Fibroblast of gingiva (primary cell): ENCODE results near the gene CLEC18B.
A peak's percentile ranks its signal among the peaks of the same experiment; 100 is the strongest.
"Not testable (repeated sequence)": the region's sequence is repeated elsewhere in the genome, so short reads cannot be mapped to it uniquely, and the experiment has no call there.

Experiments
- DNase-seq: peaks from one replicate; pipeline ENCODE4 v3.0.0-alpha.2; 2011; ENCODE audit warnings: low read depth

The CLEC18B gene

GRCh38 chr16:74443624-74444346 is 22.5 kb upstream of the CLEC18B start:
- not testable (repeated sequence) for DNase-seq

GRCh38 chr16:74439685-74440084 is 18.4 kb upstream of the CLEC18B start:
- no peak for DNase-seq

- no peak for DNase-seq
Measured at GRCh38 chr16:74438492-74438979, 17.3 kb upstream of the CLEC18B start.

- DNase-seq = no peak
Measured at GRCh38 chr16:74431516-74431915, 10.2 kb upstream of the CLEC18B start.

GRCh38 chr16:74430036-74430712 is 8.9 kb upstream of the CLEC18B start:
- DNase-seq = peak; percentile 16

- not testable (repeated sequence) for DNase-seq
Measured at GRCh38 chr16:74428493-74428892, 7.2 kb upstream of the CLEC18B start.

- not testable (repeated sequence) for DNase-seq
Measured at GRCh38 chr16:74425751-74426150, 4.5 kb upstream of the CLEC18B start.

- DNase-seq = not testable (repeated sequence)
Measured at GRCh38 chr16:74423721-74424120, 2.4 kb upstream of the CLEC18B start.

GRCh38 chr16:74422086-74422485 is 808 bp upstream of the CLEC18B start:
- DNase-seq = not testable (repeated sequence)

- DNase-seq = not testable (repeated sequence)
Measured at GRCh38 chr16:74421482-74421785, 156 bp upstream of the CLEC18B start.

- DNase-seq = not testable (repeated sequence)
Measured at GRCh38 chr16:74419811-74420210, 1.5 kb downstream of the CLEC18B start.

GRCh38 chr16:74417897-74418296 is 3.4 kb downstream of the CLEC18B start:
- DNase-seq = not testable (repeated sequence)

GRCh38 chr16:74413920-74414319 is 7.4 kb downstream of the CLEC18B start:
- not testable (repeated sequence) for DNase-seq

GRCh38 chr16:74413485-74413884 is 7.8 kb downstream of the CLEC18B start:
- DNase-seq = not testable (repeated sequence)

GRCh38 chr16:74412775-74413390 is 8.4 kb downstream of the CLEC18B start:
- DNase-seq = not testable (repeated sequence)

- DNase-seq = not testable (repeated sequence)
Measured at GRCh38 chr16:74412138-74412774, 9.0 kb downstream of the CLEC18B start.

GRCh38 chr16:74410981-74411380 is 10.3 kb downstream of the CLEC18B start:
- DNase-seq = not testable (repeated sequence)

GRCh38 chr16:74410057-74410957 is 11.0 kb downstream of the CLEC18B start:
- not testable (repeated sequence) for DNase-seq

GRCh38 chr16:74409185-74409981 is 11.9 kb downstream of the CLEC18B start:
- not testable (repeated sequence) for DNase-seq

- DNase-seq = not testable (repeated sequence)
Measured at GRCh38 chr16:74407362-74407705, 13.9 kb downstream of the CLEC18B start.
